IMR-90 (cell line): Measurements from ENCODE around the gene TESK2. TPM values are rescaled to one million over a fixed set of nuclear protein-coding genes. Genes with fewer than 3 reads are reported as not detected.
A peak's percentile ranks its signal among the peaks of the same experiment; 100 is the strongest.

Experiments
- ATAC-seq: fragments of 200-7000 bp; cut with Tn5 transposase; 2 replicates; pipeline ENCODE4 v1.9.1; 2020; ENCODE audit warnings: low read depth, mild to moderate bottlenecking, moderate library complexity
- BruUV-seq: library from RNA; stranded (reverse); fragments of 400-500 nt; replicated peaks from 2 replicates; lab custom pipeline; 2021; lab: Mats Ljungman, UMichigan
- CTCF ChIA-PET: fragments of 300-600 bp; formaldehyde crosslinking; extraction: SDS; loops from one replicate; lab custom pipeline; 2021; ENCODE audit warnings: antibody characterized with exemption; lab: Yijun Ruan, JAX
- POLR2A ChIA-PET: fragments of 300-600 bp; sonication (Branson Sonifier 250); formaldehyde crosslinking; loops from one replicate; lab custom pipeline; 2022; ENCODE audit warnings: antibody characterized with exemption; ENCODE audit not compliant: unreplicated experiment; lab: Charles Lee
- DNase-seq: peaks from one replicate; pipeline ENCODE4 v3.0.0; 2013
- H2AFZ ChIP-seq: replicated peaks from 2 replicates; pipeline ENCODE3; 2013; ENCODE audit warnings: low read length, mild to moderate bottlenecking; ENCODE audit not compliant: poor library complexity
- H2AK5ac ChIP-seq: 2 replicates; pipeline ENCODE4 v1.6.1; 2013; ENCODE audit warnings: low read depth, low read length, inconsistent platforms
- H2AK9ac ChIP-seq: replicated peaks from 2 replicates; pipeline ENCODE3; 2013; ENCODE audit warnings: mild to moderate bottlenecking, low read depth, low read length, moderate library complexity; ENCODE audit not compliant: poor library complexity
- H2BK120ac ChIP-seq: 2 replicates; pipeline ENCODE4 v1.6.1; 2013; ENCODE audit warnings: low read depth, low read length, inconsistent platforms
- H2BK15ac ChIP-seq: 3 replicates; pipeline ENCODE4 v1.6.1; 2013; ENCODE audit warnings: low read depth, low read length, inconsistent platforms
- H2BK20ac ChIP-seq: 2 replicates; pipeline ENCODE4 v1.6.1; 2013; ENCODE audit warnings: low read depth, mild to moderate bottlenecking, inconsistent platforms, low read length, moderate library complexity
- H2BK5ac ChIP-seq: 2 replicates; pipeline ENCODE4 v1.6.1; 2013; ENCODE audit warnings: mild to moderate bottlenecking, low read depth, low read length, inconsistent platforms; ENCODE audit not compliant: poor library complexity, severe bottlenecking
- H3K14ac ChIP-seq: replicated peaks from 2 replicates; pipeline ENCODE4 v1.6.1; 2013; ENCODE audit warnings: low read depth, low read length, inconsistent platforms
- H3K18ac ChIP-seq: 2 replicates; pipeline ENCODE4 v1.6.1; 2013; ENCODE audit warnings: low read depth, low read length, control low read depth
- H3K23ac ChIP-seq: 2 replicates; pipeline ENCODE4 v1.6.1; 2013; ENCODE audit warnings: low read depth, low read length, inconsistent platforms
- H3K27ac ChIP-seq: 2 replicates; pipeline ENCODE4 v1.5.1; 2013; ENCODE audit warnings: mild to moderate bottlenecking, control low read depth, low read length; ENCODE audit not compliant: insufficient read depth
- H3K27me3 ChIP-seq: 2 replicates; pipeline ENCODE4 v1.6.1; 2013; ENCODE audit warnings: low read length; ENCODE audit not compliant: control insufficient read depth, insufficient read depth
- H3K36me3 ChIP-seq: 2 replicates; pipeline ENCODE4 v1.6.1; 2013; ENCODE audit warnings: low read length, mixed read lengths; ENCODE audit not compliant: control insufficient read depth, insufficient read depth
- H3K4ac ChIP-seq: 2 replicates; pipeline ENCODE4 v1.6.1; 2013; ENCODE audit warnings: low read depth, low read length, inconsistent platforms
- H3K4me1 ChIP-seq: 2 replicates; pipeline ENCODE4 v1.6.1; 2013; ENCODE audit warnings: low read length, mixed read lengths; ENCODE audit not compliant: control insufficient read depth, insufficient read depth
- H3K4me2 ChIP-seq: 2 replicates; pipeline ENCODE4 v1.6.1; 2013; ENCODE audit warnings: low read depth, mild to moderate bottlenecking, control low read depth, low read length, moderate library complexity
- H3K4me3 ChIP-seq: 2 replicates; pipeline ENCODE4 v1.5.1; 2013; ENCODE audit warnings: low read depth, mild to moderate bottlenecking, control low read depth, low read length, moderate library complexity; ENCODE audit not compliant: insufficient read depth
- H3K56ac ChIP-seq: 2 replicates; pipeline ENCODE4 v1.6.1; 2013; ENCODE audit warnings: low read length, inconsistent platforms; ENCODE audit not compliant: insufficient read depth; ENCODE audit errors: extremely low read depth
- H3K79me1 ChIP-seq, 2 experiments: 2 replicates each; pipeline ENCODE4 v1.6.1; 2013; ENCODE audit warnings: low read length in 2 of 2, inconsistent platforms in 1 of 2, low read depth in 1 of 2
- H3K9ac ChIP-seq: 2 replicates; pipeline ENCODE4 v1.6.1; 2013; ENCODE audit warnings: low read depth, low read length, control low read depth
- H3K9me1 ChIP-seq: 2 replicates; pipeline ENCODE4 v1.6.1; 2013; ENCODE audit warnings: low read length, inconsistent platforms; ENCODE audit not compliant: insufficient read depth
- H3K9me3 ChIP-seq: 2 replicates; pipeline ENCODE4 v1.6.1; 2013; ENCODE audit warnings: low read length; ENCODE audit not compliant: control insufficient read depth, insufficient read depth
- H4K20me1 ChIP-seq: 2 replicates; pipeline ENCODE4 v1.6.1; 2013; ENCODE audit warnings: low read length, inconsistent platforms; ENCODE audit not compliant: insufficient read depth
- H4K5ac ChIP-seq: 2 replicates; pipeline ENCODE4 v1.6.1; 2013; ENCODE audit warnings: mild to moderate bottlenecking, low read depth, low read length, control low read depth
- H4K8ac ChIP-seq, 2 experiments: 2 replicates each; pipeline ENCODE4 v1.6.1; 2013; ENCODE audit warnings: low read depth in 2 of 2, low read length in 2 of 2, control low read depth in 1 of 2, inconsistent platforms in 1 of 2
- H4K91ac ChIP-seq: 2 replicates; pipeline ENCODE4 v1.6.1; 2013; ENCODE audit warnings: low read depth, low read length, inconsistent platforms; ENCODE audit not compliant: insufficient read depth
- CHD1 ChIP-seq: IDR thresholded peaks from 2 replicates; pipeline ENCODE4 v1.6.1; 2012; ENCODE audit warnings: low read depth, low read length, improper control_type of control experiment
- RAD21 ChIP-seq: IDR thresholded peaks from 2 replicates; pipeline ENCODE4 v1.6.1; 2012; ENCODE audit warnings: low read length, improper control_type of control experiment
- SMC3 ChIP-seq: fragments of 150-350 bp; IDR thresholded peaks from 2 replicates; pipeline ENCODE4 v1.6.1; 2016; ENCODE audit warnings: low read depth, mild to moderate bottlenecking, antibody characterized with exemption, low read length, moderate library complexity
- WGBS, 2 experiments: methylation state at CpG; one replicate each; pipeline versions ENCODE4 v1.1.5 to v1.1.7; 2013; ENCODE audit warnings: missing lambda C conversion rate in 2 of 2; ENCODE audit not compliant: insufficient read length in 1 of 2; ENCODE audit errors: extremely low coverage in 2 of 2; 5-methylcytosine and 5-hydroxymethylcytosine counted together
- dilution Hi-C: fragments of 300-500 bp; cut with HindIII; formaldehyde crosslinking; loops from one replicate; pipeline ENCODE4 v1.14.3; 2018; ENCODE audit warnings: low sequenced_read_pairs; ENCODE audit not compliant: unreplicated experiment
- in situ Hi-C: fragments of 300-500 bp; cut with MboI; formaldehyde crosslinking; loops from 3 replicates; pipeline ENCODE4 v1.14.3; 2019; ENCODE audit warnings: low sequenced_read_pairs, inconsistent platforms, mixed read lengths
- intact Hi-C: fragments of 100-400 bp; cut with micrococcal nuclease; formaldehyde crosslinking; loops from 2 replicates; pipeline ENCODE4 v1.10.0; 2022
- polyA plus RNA-seq, 3 experiments: library from polyadenylated mRNA; depleted of rRNA; stranded (reverse); fragments of >200 nt; gene quantifications; 2 replicates each; pipeline ENCODE4 v1.2.3, GENCODE V29; 2012; ENCODE audit warnings: low replicate concordance in 1 of 3
- total RNA-seq: library from RNA; depleted of rRNA; stranded (reverse); fragments of >200 nt; gene quantifications from 2 replicates; pipeline ENCODE4 v1.2.3, GENCODE V29; 2012
- TF ChIP-seq, protein P1 (sequence below): conservative IDR thresholded peaks from 2 replicates; pipeline ENCODE4 v1.5.1; 2012; ENCODE audit warnings: mild to moderate bottlenecking, low read depth, low read length, improper control_type of control experiment

The TESK2 gene
- total and polyA plus RNA-seq, 2 of the 4 experiments (the other 2 are of a cell fraction): 0.90 to 1.3 TPM

GRCh38 chr1:45299981-45300668 is 190.8 kb downstream of the TESK2 start:
- Histone ChIP-seq H4K5ac (no peak overlapping the region), H2AK9ac (no peak overlapping the region), H2AK5ac (no peak overlapping the region), H4K91ac (no peak overlapping the region), H3K14ac (no peak overlapping the region), H3K9me1 (peaks cover 3% of the 10 kb centered on the region; the same call in 1 of the 2 replicates), H3K9ac (no peak overlapping the region), H3K23ac (no peak overlapping the region), H3K9me3 (no peaks in the 10 kb centered on the region), H3K27ac (no peak overlapping the region), H3K4me3 (no peak overlapping the region), H2BK5ac (no peak overlapping the region), H3K36me3 (no peaks in the 10 kb centered on the region), H4K20me1 (no peaks in the 10 kb centered on the region), H3K4ac (no peak overlapping the region), H3K27me3 (no peaks in the 10 kb centered on the region), H2BK120ac (no peak overlapping the region), H2AFZ (peak overlapping the region; percentile 23), H3K18ac (no peak overlapping the region), H3K56ac (no peak overlapping the region), H2BK20ac (no peak overlapping the region), H4K8ac (no peak overlapping the region), H3K4me1 (peaks cover 4% of the 10 kb centered on the region; the same call in 1 of the 2 replicates), H2BK15ac (no peak overlapping the region), H3K4me2 (no peak overlapping the region), H3K79me1 (peaks cover 0 to 11% of the 10 kb centered on the region in 2 experiments; a peak in 2 of 4 replicates)
- intact Hi-C loops: loop anchor here (1.0 to 10.0 kb wide), 7 partner anchors 93 to 583 kb away; partner anchors contain the start of genes BTBD19, DYNLT4, PLK3 and RNU5D-1
- ChIA-PET CTCF (interaction anchor here (0.5 to 7.2 kb wide), 8 partner anchors 9 to 286 kb away, joined by 3 to 53 read pairs (median 3); no protein-coding TSS in a partner anchor), POLR2A (interaction anchor here (0.6 kb wide), 1 partner anchor 1408 kb away, joined by 3 read pairs; no protein-coding TSS in a partner anchor)
- in situ Hi-C loops: loop anchor here (5.0 to 10.0 kb wide), 2 partner anchors 288 to 465 kb away; partner anchors contain the start of genes HECTD3 and UROD
- DNase-seq (peak; percentile 84), ATAC-seq (peak; percentile 17; the same call in 1 of the 2 replicates)
- TF ChIP-seq, protein P1, sequence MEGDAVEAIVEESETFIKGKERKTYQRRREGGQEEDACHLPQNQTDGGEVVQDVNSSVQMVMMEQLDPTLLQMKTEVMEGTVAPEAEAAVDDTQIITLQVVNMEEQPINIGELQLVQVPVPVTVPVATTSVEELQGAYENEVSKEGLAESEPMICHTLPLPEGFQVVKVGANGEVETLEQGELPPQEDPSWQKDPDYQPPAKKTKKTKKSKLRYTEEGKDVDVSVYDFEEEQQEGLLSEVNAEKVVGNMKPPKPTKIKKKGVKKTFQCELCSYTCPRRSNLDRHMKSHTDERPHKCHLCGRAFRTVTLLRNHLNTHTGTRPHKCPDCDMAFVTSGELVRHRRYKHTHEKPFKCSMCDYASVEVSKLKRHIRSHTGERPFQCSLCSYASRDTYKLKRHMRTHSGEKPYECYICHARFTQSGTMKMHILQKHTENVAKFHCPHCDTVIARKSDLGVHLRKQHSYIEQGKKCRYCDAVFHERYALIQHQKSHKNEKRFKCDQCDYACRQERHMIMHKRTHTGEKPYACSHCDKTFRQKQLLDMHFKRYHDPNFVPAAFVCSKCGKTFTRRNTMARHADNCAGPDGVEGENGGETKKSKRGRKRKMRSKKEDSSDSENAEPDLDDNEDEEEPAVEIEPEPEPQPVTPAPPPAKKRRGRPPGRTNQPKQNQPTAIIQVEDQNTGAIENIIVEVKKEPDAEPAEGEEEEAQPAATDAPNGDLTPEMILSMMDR: peak; percentile 86
- TF ChIP-seq CHD1: no peak
- TF ChIP-seq SMC3: peak; percentile 91
- peak; percentile 92 for TF ChIP-seq RAD21
- dilution Hi-C loops: no loop called here
- no TSS peak for BruUV-seq
- 20% methylated on average over 1 of the region's 4 CpGs; no CpG with 5 or more reads in 1 of the 2 experiments for WGBS, 2 experiments
